SK-N-MC (cell line): ENCODE results near the gene GSTM5.

Experiments used
- EZH2 ChIP-seq: fragments of 200-600 bp; sonication (generic); IDR thresholded peaks from one replicate; pipeline ENCODE4 v1.6.1; 2017; ENCODE audit warnings: antibody characterized with exemption
- POLR2AphosphoS5 ChIP-seq: IDR thresholded peaks from 2 replicates; pipeline ENCODE4 v1.6.1; 2012; ENCODE audit warnings: mild to moderate bottlenecking, low read depth, low read length, borderline replicate concordance

GRCh38 chr1:109750920-109751319 lies 38.9 kb downstream of the GSTM5 start:
- TF ChIP-seq POLR2AphosphoS5 (no peak), EZH2 (no peak)
